NCI-H2081 (cell line): ENCODE data around the gene FER.
"Not testable (repeated sequence)": the region's sequence is repeated elsewhere in the genome, so short reads cannot be mapped to it uniquely, and the experiment has no call there.

Source experiments
- DNase-seq, 2 experiments: peaks; one replicate each; lab custom pipeline; 2025; lab: John Stamatoyannopoulos, UW

The FER gene

GRCh38 chr5:109125755-109126429 lies 378.2 kb downstream of the FER start:
- DNase-seq = no peak

- DNase-seq = no peak
Observed at GRCh38 chr5:109126481-109126880, 378.8 kb downstream of the FER start.

DNA sequence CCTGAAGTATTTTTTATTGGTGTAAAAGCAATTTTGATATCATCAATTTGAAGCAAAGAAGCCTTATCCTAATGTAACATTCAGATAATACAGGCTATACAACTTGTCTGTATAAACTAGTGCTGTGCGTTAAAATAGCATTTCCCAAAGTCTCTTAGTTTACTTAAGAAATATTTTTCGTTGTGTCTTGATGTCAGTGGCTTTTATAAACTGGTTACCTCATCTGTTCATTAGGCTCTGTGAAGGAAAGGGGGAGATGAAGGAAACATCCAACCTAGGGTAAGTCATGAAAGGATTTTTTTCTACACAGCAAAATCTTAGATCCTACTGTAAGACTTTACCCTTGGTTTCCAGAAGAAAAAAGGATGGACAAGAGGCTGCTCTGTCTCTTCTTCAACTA lies 389.2 kb downstream of the FER start:
- DNase-seq = no peak

DNA sequence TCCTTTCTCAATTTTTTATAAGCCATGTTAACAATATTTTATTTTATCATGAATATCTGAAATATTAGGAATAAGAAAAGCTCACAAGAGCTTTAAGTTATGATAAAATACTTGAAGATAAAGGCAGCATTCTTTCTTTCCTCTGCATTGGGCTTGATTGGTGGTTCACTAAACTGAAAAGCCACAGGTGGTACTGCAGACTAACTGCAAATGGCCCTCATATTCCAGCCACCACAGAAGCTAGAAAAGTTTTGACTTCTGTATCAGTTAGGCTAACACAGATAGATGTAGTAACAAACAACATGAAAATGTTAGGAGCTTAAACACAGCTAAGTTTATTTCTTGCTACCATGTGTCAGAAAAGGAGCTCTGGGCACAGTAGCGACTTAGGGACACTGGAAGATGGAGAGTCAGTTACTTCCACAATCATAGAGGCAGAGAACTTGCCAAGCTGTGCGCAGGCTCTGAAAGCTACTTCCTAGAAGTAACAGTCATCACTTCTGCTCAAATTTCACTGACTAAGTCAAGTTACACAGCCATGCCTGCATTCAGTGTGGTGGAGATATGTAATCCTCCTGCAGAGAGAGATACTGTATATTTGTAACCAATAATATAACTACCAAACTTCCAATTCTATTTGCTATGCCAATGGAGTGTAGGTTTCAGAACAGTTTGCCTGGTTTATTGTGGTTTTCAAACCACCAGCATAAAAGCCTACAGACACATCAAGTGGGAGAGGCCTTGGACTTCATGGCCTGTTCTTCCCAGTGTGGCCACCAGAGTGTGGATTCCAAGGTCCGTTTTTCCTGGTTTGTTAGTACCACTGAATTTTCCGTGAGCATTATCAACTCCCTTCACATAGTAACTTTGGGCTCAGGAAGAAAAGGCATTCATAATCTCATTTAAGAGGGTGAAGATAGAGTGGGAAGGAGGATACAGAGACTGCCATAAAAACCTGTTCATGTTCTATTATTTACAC lies 393.8 kb downstream of the FER start:
- no peak for DNase-seq

- DNase-seq = no peak
Observed at GRCh38 chr5:109143031-109143430, 395.3 kb downstream of the FER start.

GRCh38 chr5:109145139-109145538 lies 397.4 kb downstream of the FER start:
- no peak for DNase-seq

- no peak for DNase-seq
Observed at GRCh38 chr5:109146591-109146990, 398.9 kb downstream of the FER start.

- DNase-seq = no peak
Observed at GRCh38 chr5:109152565-109152964, 404.9 kb downstream of the FER start.

- DNase-seq = no peak
Observed at GRCh38 chr5:109155625-109156024, 407.9 kb downstream of the FER start.

GRCh38 chr5:109156885-109157284 lies 409.2 kb downstream of the FER start:
- DNase-seq = no peak

- DNase-seq = no peak
Observed at GRCh38 chr5:109160468-109160867, 412.8 kb downstream of the FER start.

- DNase-seq = no peak
Observed at GRCh38 chr5:109161914-109162683, 414.4 kb downstream of the FER start.

GRCh38 chr5:109163336-109163735 lies 415.6 kb downstream of the FER start:
- no peak for DNase-seq

- no peak for DNase-seq
Observed at GRCh38 chr5:109164001-109164400, 416.3 kb downstream of the FER start.

- no peak for DNase-seq
Observed at GRCh38 chr5:109167586-109167985, 419.9 kb downstream of the FER start.

DNA sequence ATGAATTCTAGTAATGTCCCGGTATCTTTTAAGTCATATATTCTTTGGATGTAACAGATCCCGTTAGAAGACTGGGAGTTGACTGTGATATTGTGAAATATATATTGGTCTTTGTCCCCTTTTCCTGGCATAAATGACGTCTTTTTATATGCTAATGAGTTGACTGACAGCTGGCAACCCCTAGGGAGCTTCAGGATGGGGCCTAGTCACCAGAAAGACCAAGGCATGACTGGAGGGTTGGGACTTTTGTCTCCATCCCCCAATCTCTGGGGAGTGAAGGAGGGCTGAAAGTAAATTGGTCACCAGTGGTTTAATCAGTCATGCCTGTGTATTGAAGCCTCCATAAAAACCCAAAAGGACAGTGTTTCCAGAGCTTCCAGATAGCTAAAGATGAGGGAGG lies 420.5 kb downstream of the FER start:
- DNase-seq = no peak

GRCh38 chr5:109170629-109171350 lies 423.1 kb downstream of the FER start:
- DNase-seq = no peak

DNA sequence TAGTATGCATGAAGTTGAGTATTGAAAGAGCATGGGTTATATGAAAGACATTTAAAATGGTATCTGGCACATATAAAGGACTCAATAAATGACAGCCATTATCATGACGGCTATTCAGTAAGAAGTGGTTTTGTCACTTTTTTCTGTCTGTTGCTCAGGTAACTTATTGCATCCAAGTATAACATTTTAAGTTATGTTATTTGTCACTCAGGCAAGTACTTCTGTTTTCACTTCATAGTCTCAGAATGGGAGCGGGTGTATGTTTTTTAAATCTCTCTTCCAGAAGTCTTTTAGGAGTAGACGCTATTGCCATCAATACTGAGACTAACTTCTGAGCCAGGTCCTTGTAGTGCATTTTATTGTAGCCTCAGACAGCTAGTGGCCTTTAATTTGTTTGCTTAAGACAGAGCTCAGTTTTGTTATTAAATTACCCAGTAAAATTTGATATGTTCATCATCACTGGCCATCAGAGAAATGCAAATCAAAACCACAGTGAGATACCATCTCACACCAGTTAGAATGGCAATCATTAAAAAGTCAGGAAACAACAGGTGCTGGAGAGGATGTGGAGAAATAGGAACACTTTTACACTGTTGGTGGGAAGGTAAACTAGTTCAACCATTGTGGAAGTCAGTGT lies 423.9 kb downstream of the FER start:
- DNase-seq = not testable (repeated sequence)

DNA sequence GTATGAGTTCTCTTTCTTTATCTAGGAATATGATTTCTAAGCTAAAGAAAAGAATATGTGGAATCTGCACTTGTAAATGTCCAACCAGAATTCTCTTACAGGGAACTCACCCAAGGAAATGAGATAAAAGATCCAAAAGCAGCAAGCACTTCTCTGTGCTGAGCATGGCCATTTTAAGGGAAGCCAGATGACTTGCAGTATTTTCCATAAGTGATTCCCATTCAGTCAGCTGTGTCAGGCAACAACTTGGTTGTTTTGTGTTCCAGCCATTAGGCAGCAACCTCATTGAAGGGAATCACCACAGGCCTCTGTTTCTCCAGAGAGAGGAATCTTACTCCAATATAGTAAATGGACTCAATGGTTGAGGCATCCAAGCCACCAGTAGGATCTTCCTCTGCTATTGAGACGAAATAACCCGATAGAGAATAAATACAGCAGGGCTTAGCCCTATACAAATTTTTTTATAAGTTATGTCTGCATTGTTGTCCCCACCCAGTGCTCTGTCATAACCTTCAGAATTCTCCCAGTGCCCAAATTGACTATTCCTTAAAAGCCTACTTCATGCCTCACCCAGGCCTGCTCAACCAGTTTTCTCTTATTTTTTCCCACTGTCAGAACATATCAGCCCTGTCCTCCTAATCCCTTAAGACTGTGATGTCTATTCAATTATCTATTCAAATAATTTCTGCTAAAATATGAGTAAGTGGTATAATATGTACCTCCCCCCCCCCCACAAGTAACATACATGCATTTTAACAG lies 425.5 kb downstream of the FER start:
- DNase-seq = no peak

DNA sequence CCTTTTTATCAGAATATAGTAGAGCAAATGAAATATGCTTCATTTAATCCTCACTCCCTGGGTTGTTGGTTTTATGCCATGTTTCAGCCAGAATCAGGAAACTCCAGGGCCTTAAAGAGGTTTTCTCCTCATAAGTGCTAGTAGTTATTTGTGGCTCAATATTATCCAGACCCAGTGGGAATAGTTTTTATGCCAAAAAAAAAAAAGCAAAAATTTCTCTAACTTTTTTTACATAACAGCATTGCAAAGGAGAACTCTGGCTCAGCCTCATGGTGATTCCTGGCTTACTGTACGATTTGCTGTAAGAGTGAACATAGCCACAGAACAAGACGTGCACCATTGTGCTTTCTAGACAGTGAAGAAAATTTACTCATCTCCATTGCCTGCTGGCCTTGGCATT lies 429.5 kb downstream of the FER start:
- DNase-seq = no peak

- no peak for DNase-seq
Observed at GRCh38 chr5:109177782-109178181, 430.1 kb downstream of the FER start.
